Activated CD4-positive, CD25-positive, alpha-beta regulatory T cell treated with anti-CD3 and anti-CD28 coated beads, Interleukin-2, amount 50 U/mL, for 72 hours (primary cell): ENCODE measurements around the gene TXNRD2.

Experiments used
- DNase-seq: peaks from one replicate; pipeline ENCODE4 v3.0.0; 2021

The TXNRD2 gene

GRCh38 chr22:19902245-19902715 is 39.3 kb downstream of the TXNRD2 start:
- DNase-seq: no peak

- DNase-seq: no peak
These were observed 39.9 kb downstream of the TXNRD2 start for GRCh38 chr22:19901577-19902244.

DNA sequence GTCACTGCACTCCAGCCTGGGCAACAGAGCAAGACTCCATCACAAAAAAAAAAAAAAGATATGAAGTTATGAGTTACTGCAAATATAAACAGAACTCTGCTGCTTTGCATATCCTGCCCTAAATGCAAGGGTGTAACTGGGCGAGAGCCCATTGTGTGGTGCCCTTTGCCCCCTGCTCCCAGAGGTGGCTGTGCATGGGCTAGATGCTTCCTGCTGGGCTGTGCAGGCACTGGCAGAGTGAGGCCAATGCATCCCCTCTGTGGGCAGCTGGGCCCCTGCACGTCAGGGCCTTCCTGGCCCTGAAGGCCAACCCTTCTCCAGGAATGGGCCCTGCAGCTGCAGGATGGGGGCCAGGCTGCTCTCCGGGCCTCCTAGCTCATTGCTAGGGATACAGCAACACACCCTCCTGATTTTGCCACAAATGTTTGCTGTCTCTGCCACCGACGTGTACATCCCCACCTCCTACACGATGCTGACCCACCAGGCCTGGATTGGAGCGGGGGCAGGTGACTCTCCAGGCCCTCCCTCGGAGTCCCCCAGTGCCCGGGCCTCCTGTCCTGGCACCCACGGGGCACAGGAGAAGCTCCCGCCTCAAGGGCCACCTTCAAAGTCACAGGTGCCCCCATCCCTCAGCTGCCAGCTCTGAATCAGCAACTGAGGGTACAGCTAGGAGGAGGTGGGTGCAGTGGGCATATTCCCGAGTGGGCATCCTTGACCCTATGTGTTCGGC is 40.7 kb downstream of the TXNRD2 start:
- no peak for DNase-seq

- no peak for DNase-seq
These were observed 42.6 kb downstream of the TXNRD2 start for GRCh38 chr22:19898831-19899567.

DNA sequence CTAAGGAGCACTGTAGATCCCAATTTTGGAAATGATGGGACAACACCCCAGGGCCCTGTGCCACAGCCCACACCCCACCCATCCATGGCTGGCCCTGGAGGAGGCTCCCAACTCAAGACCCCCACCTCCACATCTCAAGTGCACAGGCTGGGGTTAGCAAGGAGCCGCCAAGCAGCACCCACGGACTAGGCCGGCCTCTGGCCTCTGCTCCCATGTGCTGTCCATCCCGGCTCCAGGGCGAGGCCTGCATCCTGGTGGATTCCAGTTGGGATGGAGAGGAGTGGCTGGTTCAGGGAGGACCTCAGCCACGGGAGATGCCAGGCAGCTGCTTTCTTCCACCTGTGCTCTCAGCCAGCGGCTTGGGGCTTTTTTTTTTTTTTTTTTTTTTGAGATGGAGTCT is 43.5 kb downstream of the TXNRD2 start:
- no peak for DNase-seq

GRCh38 chr22:19897726-19898125 is 43.9 kb downstream of the TXNRD2 start:
- no peak for DNase-seq

DNA sequence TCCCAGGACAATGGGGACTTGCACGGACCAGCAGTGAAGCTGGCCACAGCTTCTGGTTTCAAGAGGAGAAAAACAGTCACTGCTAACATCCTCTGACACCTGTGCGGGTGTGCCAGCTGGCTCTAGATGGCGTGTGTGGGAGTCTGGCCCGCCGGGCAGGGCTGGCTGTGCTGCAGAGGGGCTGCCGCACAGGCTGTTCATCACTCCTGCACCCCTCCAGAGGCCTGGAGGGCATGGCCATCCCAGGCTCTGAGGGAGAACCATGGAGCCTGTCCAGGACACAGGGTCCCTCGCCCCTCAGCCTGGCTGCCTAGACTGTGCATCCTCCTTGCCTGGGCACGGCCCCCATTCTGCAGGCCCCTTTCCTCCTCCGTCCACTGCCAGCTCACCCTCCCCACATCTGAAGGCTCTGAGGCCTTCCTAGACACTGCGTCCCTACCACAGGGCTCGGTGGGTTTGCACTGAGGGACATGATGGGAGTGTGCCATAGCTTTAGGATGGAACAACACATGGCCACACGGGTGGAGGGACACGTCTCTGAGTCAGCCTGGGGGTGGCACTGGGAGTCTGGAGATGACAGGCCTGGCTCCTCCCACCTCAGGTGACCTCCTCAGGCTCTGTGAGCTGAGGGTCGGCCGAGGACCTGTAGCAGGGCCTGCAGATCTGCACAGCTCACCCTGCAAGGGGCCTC is 44.8 kb downstream of the TXNRD2 start:
- DNase-seq: no peak

GRCh38 chr22:19895160-19895849 is 46.3 kb downstream of the TXNRD2 start:
- no peak for DNase-seq

DNA sequence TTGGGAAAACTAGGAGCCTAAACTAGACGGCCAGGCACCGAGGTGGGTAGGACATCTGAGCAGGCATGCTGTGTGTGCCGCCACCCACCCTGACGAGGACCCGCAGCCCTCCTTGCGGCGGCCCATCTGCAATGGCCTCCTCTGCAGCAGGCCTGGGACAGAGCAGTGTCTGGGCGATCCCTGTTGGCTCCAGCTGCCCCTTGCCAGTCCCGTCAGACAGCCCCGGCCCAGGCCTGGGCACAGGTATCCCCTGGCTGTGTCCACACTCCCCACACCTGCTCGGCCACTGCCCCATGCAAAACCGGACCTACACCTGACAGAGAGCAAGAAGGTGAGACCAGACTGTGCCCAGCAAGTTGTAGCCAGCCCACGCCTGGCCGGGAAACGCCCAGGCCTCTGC is 48.3 kb downstream of the TXNRD2 start:
- DNase-seq: no peak

GRCh38 chr22:19892925-19893324 is 48.7 kb downstream of the TXNRD2 start:
- DNase-seq: no peak

- DNase-seq: peak; percentile 53
These were observed 49.2 kb downstream of the TXNRD2 start for GRCh38 chr22:19892257-19892879.

- DNase-seq: peak; percentile 69
These were observed 50.0 kb downstream of the TXNRD2 start for GRCh38 chr22:19891317-19892256.

DNA sequence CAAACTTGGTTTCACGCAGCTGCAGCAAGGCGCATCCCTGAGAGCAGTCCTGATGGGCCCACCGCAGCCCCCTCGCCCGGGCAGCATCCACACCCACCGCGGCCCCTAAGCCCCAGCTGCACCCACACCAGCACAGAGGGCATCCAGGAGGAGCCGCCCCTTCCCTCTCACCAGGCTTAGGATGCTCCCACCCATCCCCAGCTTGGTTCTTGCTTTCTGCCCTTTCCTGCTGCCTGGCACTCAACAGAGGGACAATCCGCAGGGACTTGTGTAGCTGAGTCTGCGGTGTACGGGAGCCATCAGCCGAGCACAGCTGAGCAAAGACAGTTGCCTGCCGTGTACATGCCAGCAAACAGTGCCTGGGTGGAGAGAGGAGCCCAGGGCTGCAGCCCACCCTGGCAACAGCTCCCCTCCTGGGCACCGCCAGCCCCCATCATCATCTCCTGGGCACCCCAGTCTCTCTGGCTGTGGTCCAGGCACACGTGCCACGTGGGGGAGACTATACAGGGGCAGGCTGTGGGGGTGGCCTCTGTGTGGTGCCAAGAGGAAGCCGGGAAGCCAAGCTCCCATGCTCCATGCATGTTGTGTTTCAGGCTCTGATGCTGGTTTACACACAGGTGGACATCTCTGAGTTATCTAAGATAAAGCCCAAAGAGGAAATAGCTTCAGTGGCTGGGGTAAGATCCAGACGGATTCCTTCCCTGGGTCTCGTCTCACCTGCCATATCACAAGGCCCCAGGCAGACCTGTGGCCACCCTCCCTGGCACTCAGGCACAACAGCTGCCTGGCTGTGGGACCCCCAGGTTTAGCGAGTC is 50.9 kb downstream of the TXNRD2 start:
- no peak for DNase-seq

- no peak for DNase-seq
These were observed 51.7 kb downstream of the TXNRD2 start for GRCh38 chr22:19889951-19890350.

DNA sequence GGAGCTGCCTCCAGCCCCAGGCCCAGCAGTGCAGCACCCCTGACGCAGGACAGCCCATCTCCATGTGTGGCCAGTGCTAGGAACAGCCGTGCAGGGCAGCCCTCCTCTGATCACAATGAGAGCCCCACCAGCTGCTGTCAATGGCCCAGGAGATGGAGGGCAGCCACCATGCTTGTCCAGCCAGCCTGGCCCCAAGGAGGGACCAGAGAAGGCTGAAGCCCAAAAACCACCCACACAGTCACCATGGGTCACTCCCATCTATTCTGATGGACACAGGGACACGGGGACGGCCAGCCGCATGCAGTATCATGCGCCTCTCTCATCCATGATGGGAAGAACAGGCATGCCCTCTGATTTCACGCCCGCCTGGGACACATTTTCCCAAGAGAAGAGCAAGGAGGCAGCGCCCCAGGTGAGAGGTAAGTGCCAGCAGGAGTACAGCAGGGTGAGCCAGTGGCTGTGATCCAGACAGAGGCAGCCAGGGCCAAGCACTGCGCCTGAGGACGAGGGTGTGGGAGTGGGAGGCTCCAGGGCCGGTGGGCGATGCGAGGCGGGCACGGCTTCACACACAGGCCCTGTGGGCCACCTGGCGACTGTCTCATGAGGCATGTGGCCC is 53.4 kb downstream of the TXNRD2 start:
- DNase-seq: no peak

- no peak for DNase-seq
These were observed 54.2 kb downstream of the TXNRD2 start for GRCh38 chr22:19887256-19887985.

- DNase-seq: no peak
These were observed 54.9 kb downstream of the TXNRD2 start for GRCh38 chr22:19886605-19887255.
